ENCODE data around the gene MYO5A.

DNA sequence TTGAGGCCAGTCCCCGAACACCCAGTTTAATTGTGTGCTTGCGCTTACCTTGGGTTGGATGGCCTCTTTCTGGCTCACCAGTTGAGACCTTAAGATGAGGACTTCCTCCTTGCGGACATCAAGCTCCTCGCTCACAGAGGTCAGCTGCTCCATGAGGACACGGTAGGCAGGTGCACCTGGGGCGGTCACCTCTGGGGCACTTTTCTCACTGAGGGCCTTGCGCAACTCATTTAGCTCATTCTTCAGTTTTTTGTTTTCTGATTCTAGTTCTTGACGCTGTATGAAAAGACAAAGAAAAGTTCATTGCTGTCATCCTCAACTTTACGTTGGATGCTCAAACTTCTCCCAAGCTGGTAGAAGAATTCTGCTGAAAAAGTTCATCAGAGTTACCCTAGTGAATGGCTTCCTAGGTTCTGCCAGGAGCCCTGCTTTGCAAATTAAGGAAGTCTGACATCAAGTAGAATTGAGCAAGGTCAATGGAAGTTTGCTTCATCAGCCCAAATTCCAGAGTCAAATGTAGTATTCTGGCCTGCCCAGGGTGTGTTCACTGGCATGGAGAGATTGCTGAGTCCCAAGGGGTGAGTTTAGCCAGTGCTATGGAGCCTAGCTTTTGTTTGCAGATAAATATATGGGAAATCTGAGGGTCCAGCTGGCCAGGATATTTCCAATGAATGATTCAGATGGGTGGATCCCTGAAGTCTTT lies 177.3 kb downstream of the MYO5A start:
- TF ChIP-seq ELF1 (IDR thresholded peaks at IDR 0.05; ENCODE audit: borderline replicate concordance, low read depth) (no peak), POLR2A (IDR thresholded peaks at IDR 0.05; ENCODE audit: borderline replicate concordance, extremely low read depth, insufficient read depth, insufficient read length) (no peak)

Data from HCT116 (cell line).